Nephron (organoid): Measurements from ENCODE around the gene SEMA5B.

Source experiments
- H3K27ac Mint-ChIP-seq, 3 experiments: 2 replicates each; pipeline ENCODE4 v1.8.0; 2020; ENCODE audit warnings: mixed read lengths in 3 of 3, mild to moderate bottlenecking in 2 of 3, moderate library complexity in 1 of 3
- H3K27me3 Mint-ChIP-seq: 2 replicates; pipeline ENCODE4 v1.8.0; 2021; ENCODE audit warnings: low read depth, mild to moderate bottlenecking, moderate library complexity, mixed read lengths
- H3K36me3 Mint-ChIP-seq: 2 replicates; pipeline ENCODE4 v1.8.0; 2020; ENCODE audit warnings: low read depth, mixed read lengths
- H3K4me1 Mint-ChIP-seq: 2 replicates; pipeline ENCODE4 v1.8.0; 2020; ENCODE audit warnings: mixed read lengths
- H3K4me3 Mint-ChIP-seq, 3 experiments: 2 replicates each; pipeline ENCODE4 v1.8.0; 2020; ENCODE audit warnings: mild to moderate bottlenecking in 3 of 3, mixed read lengths in 3 of 3, moderate library complexity in 2 of 3
- H3K9me3 Mint-ChIP-seq: 2 replicates; pipeline ENCODE4 v1.8.0; 2020; ENCODE audit warnings: mixed read lengths
- TF ChIP-seq, protein P1 (sequence below), 3 experiments: fragments of 200-600 bp; sonication (generic); IDR thresholded peaks; one replicate each; pipeline ENCODE4 v1.5.0; 2021; ENCODE audit warnings: antibody characterized with exemption in 3 of 3; ENCODE audit not compliant: unreplicated experiment in 3 of 3

Gene SEMA5B

DNA sequence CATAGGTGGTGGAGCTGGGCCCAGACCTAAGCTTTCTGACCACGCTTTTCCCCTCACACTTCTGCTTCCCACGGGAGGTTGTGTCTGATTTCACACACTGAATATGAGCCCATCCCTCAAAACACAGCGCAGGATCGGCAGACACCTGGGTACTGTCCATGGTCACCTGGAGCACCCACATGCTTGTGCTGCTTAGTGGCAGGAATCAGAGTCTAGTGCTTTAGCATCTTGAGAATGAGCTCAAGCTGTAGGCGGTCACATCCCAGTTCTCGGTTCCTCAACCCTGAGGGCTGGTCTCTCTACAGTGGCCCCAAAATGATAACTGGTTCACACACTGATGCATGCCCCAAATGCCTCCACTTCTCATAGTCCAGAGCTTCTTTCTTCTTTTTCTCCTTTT lies 111.0 kb downstream of the SEMA5B start:
- Mint-ChIP-seq H3K27me3 (peaks cover 35% of the 10 kb centered on the region), H3K9me3 (no peaks in the 10 kb centered on the region), H3K4me1 (no peaks in the 10 kb centered on the region), H3K4me3 (no peak overlapping the region), H3K27ac (no peak overlapping the region), H3K36me3 (peaks cover 4% of the 10 kb centered on the region)
- TF ChIP-seq, protein P1, sequence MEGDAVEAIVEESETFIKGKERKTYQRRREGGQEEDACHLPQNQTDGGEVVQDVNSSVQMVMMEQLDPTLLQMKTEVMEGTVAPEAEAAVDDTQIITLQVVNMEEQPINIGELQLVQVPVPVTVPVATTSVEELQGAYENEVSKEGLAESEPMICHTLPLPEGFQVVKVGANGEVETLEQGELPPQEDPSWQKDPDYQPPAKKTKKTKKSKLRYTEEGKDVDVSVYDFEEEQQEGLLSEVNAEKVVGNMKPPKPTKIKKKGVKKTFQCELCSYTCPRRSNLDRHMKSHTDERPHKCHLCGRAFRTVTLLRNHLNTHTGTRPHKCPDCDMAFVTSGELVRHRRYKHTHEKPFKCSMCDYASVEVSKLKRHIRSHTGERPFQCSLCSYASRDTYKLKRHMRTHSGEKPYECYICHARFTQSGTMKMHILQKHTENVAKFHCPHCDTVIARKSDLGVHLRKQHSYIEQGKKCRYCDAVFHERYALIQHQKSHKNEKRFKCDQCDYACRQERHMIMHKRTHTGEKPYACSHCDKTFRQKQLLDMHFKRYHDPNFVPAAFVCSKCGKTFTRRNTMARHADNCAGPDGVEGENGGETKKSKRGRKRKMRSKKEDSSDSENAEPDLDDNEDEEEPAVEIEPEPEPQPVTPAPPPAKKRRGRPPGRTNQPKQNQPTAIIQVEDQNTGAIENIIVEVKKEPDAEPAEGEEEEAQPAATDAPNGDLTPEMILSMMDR (IDR thresholded peaks at IDR 0.05; ENCODE audit: unreplicated experiment in 3 of 3): no peak

- TF ChIP-seq, protein P1 (IDR thresholded peaks at IDR 0.05; ENCODE audit: unreplicated experiment in 3 of 3): no peak
- no peak overlapping the region for H3K27ac Mint-ChIP-seq
- peaks cover 4% of the 10 kb centered on the region for H3K36me3 Mint-ChIP-seq
- H3K4me3 Mint-ChIP-seq: no peak overlapping the region
- H3K9me3 Mint-ChIP-seq: no peaks in the 10 kb centered on the region
- peaks cover 30% of the 10 kb centered on the region for H3K27me3 Mint-ChIP-seq
- H3K4me1 Mint-ChIP-seq: no peaks in the 10 kb centered on the region
Observed at GRCh38 chr3:122916084-122916483, 111.5 kb downstream of the SEMA5B start.

GRCh38 chr3:122915300-122916055 lies 112.1 kb downstream of the SEMA5B start:
- no peak overlapping the region for H3K4me3 Mint-ChIP-seq
- no peaks in the 10 kb centered on the region for H3K4me1 Mint-ChIP-seq
- H3K36me3 Mint-ChIP-seq: peaks cover 4% of the 10 kb centered on the region
- TF ChIP-seq, protein P1 (IDR thresholded peaks at IDR 0.05; ENCODE audit: unreplicated experiment in 3 of 3): no peak
- H3K27ac Mint-ChIP-seq: no peak overlapping the region
- H3K9me3 Mint-ChIP-seq: no peaks in the 10 kb centered on the region
- peaks cover 24% of the 10 kb centered on the region for H3K27me3 Mint-ChIP-seq

DNA sequence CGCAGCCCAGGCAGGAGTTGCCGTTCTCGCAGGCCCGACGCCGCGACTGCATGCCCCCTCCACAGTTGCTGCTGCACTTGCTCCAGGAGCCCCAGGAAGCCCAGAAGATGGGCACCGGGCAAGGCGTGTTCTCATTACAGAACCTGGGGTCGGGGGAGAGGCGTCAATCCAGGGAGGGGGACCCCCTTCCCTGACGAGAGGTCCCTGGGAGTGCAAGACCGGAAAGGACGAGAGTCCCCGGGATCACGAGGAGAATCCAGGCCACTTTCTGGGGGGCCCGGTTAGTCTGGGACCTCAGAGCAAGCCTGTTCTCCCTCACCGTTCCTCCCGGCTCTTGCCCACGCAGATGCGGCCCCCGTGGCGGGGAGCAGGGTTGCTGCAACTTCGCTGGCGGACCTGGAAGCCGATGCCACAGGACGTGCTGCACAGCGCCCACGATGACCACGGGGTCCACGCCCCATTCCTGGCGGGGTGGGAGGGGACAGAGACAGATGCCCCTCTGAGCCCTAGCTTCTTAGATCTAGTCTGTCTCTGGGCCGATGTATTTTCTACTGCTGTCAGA lies 113.9 kb downstream of the SEMA5B start:
- Mint-ChIP-seq H3K27ac (no peak overlapping the region), H3K4me3 (no peak overlapping the region), H3K9me3 (no peaks in the 10 kb centered on the region), H3K27me3 (peaks cover 10% of the 10 kb centered on the region), H3K4me1 (no peaks in the 10 kb centered on the region), H3K36me3 (peaks cover 8% of the 10 kb centered on the region)
- TF ChIP-seq, protein P1 (IDR thresholded peaks at IDR 0.05; ENCODE audit: unreplicated experiment in 3 of 3): no peak

- no peaks in the 10 kb centered on the region for H3K9me3 Mint-ChIP-seq
- H3K4me3 Mint-ChIP-seq: no peak overlapping the region
- peaks cover 7% of the 10 kb centered on the region for H3K27me3 Mint-ChIP-seq
- TF ChIP-seq, protein P1 (IDR thresholded peaks at IDR 0.05; ENCODE audit: unreplicated experiment in 3 of 3): no peak
- H3K27ac Mint-ChIP-seq: no peak overlapping the region
- H3K36me3 Mint-ChIP-seq: peaks cover 12% of the 10 kb centered on the region
- H3K4me1 Mint-ChIP-seq: no peaks in the 10 kb centered on the region
Observed at GRCh38 chr3:122912772-122913538, 114.6 kb downstream of the SEMA5B start.
